Erythroblast (primary cell): ENCODE results near the gene EMC9.

Experiments used
- GATA1 ChIP-seq: IDR thresholded peaks from 2 replicates; pipeline ENCODE4 v1.6.1; 2011; ENCODE audit warnings: low read depth, mild to moderate bottlenecking, control low read depth, low read length, moderate library complexity
- POLR2A ChIP-seq: IDR thresholded peaks from 2 replicates; pipeline ENCODE4 v1.6.1; 2011; ENCODE audit warnings: mild to moderate bottlenecking, low read length

DNA sequence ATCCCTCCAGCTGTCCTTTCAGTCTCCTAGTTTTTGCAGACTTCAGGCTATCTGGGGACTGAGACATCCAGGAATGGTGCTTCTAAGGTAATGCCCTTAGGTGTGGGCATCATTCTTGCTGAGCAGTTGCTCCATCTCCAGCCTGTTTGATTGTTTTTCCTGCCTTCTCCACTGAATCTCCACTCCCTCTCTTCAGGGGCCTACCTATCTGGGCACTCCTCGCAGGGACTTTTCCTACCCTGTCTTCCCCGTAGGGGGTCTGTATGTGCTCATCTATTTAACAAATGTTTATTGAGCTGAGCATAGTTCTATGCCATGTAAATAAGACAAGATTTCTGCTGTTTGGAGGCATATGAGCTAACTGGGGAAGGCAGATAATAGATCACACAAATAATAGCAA, 8.4 kb downstream of the EMC9 start:
- TF ChIP-seq POLR2A (no peak), GATA1 (no peak)
